Right atrium auricular region (tissue), 2 donors: ENCODE results near the gene KNG1. TPM values are rescaled to one million over a fixed set of nuclear protein-coding genes. Genes with fewer than 3 reads are reported as not detected.
A peak's percentile ranks its signal among the peaks of the same experiment; 100 is the strongest.
"Not testable (repeated sequence)": the region's sequence is repeated elsewhere in the genome, so short reads cannot be mapped to it uniquely, and the experiment has no call there.

ENCODE experiments used
- DNase-seq: peaks from one replicate; pipeline ENCODE4 v3.0.0-alpha.2; 2019; ENCODE audit warnings: low spot score
- H3K27ac ChIP-seq, 2 donors: fragments of 200-600 bp; sonication (generic); 1 replicate in 1 of 2; 2 replicates in 1 of 2; pipeline ENCODE4 v1.5.1; 2016 to 2019
- H3K27me3 ChIP-seq, 2 donors: fragments of 200-600 bp; sonication (generic); one replicate each; pipeline versions ENCODE4 v1.5.1 to v1.6.0; 2017 to 2019
- H3K36me3 ChIP-seq: fragments of 200-600 bp; sonication (generic); one replicate; pipeline ENCODE4 v1.5.1; 2016
- H3K4me1 ChIP-seq, 2 donors: fragments of 200-600 bp; sonication (generic); one replicate each; pipeline versions ENCODE4 v1.5.1 to v1.6.0; 2017 to 2019
- H3K4me3 ChIP-seq, 2 donors: fragments of 200-600 bp; sonication (generic); 1 replicate in 1 of 2; 2 replicates in 1 of 2; pipeline ENCODE4 v1.5.1; 2017 to 2019; ENCODE audit warnings: mild to moderate bottlenecking in 1 of 2, moderate library complexity in 1 of 2
- H3K9me3 ChIP-seq, 2 donors: fragments of 200-600 bp; sonication (generic); one replicate each; pipeline ENCODE4 v1.5.1; 2019
- CTCF ChIP-seq, 2 donors: fragments of 200-600 bp; sonication (generic); IDR thresholded peaks; one replicate each; pipeline ENCODE4 v1.5.1; 2019; ENCODE audit warnings: antibody characterized with exemption in 2 of 2
- total RNA-seq, 2 donors: library from RNA; depleted of rRNA; stranded (reverse); fragments of >200 nt; gene quantifications; one replicate each; pipeline ENCODE4 v1.1.0, GENCODE V29; 2016

The KNG1 gene
- total RNA-seq, 2 donors from 2014 or later, result 0.59 TPM; not detected in 1

- Histone ChIP-seq H3K9me3 (no peaks in the 10 kb centered on the region), H3K27me3 (no peaks in the 10 kb centered on the region), H3K36me3 (no peaks in the 10 kb centered on the region), H3K4me3 (no peak overlapping the region), H3K27ac (no peak overlapping the region), H3K4me1 (peaks cover 0 to 4% of the 10 kb centered on the region in 2 donors)
- TF ChIP-seq CTCF (IDR thresholded peaks at IDR 0.05), result no peak
- DNase-seq, result no peak
Measured at GRCh38 chr3:186705882-186706780, 11.0 kb upstream of the KNG1 start.

GRCh38 chr3:186708983-186709679 lies 8.0 kb upstream of the KNG1 start:
- peak overlapping the region in 1 of 2 donors; percentile 23 for H3K27ac ChIP-seq
- no peaks in the 10 kb centered on the region for H3K27me3 ChIP-seq
- H3K36me3 ChIP-seq, result no peaks in the 10 kb centered on the region
- H3K4me3 ChIP-seq, result no peak overlapping the region
- peaks cover 0 to 3% of the 10 kb centered on the region in 2 donors for H3K4me1 ChIP-seq
- no peak for DNase-seq
- no peaks in the 10 kb centered on the region for H3K9me3 ChIP-seq
- no peak for TF ChIP-seq CTCF (IDR thresholded peaks at IDR 0.05)

- not testable (repeated sequence) for H3K4me1 ChIP-seq, DNase-seq, H3K9me3 ChIP-seq
Measured at GRCh38 chr3:186710694-186711093, 6.5 kb upstream of the KNG1 start.

GRCh38 chr3:186713499-186713898 lies 3.7 kb upstream of the KNG1 start:
- Histone ChIP-seq H3K4me1 (peaks cover 0 to 7% of the 10 kb centered on the region in 2 donors), H3K27me3 (no peaks in the 10 kb centered on the region), H3K27ac (no peak overlapping the region), H3K4me3 (no peak overlapping the region), H3K36me3 (no peaks in the 10 kb centered on the region), H3K9me3 (no peaks in the 10 kb centered on the region)
- no peak for TF ChIP-seq CTCF (IDR thresholded peaks at IDR 0.05)
- no peak for DNase-seq

More at GRCh38 chr3:186710694-186711093, 6.5 kb upstream of the KNG1 start:
- not testable (repeated sequence) for H3K36me3 ChIP-seq, H3K27ac ChIP-seq, H3K27me3 ChIP-seq, H3K4me3 ChIP-seq

- Histone ChIP-seq H3K27ac (no peak overlapping the region), H3K4me3 (no peak overlapping the region), H3K4me1 (peaks cover 0 to 4% of the 10 kb centered on the region in 2 donors), H3K36me3 (no peaks in the 10 kb centered on the region), H3K27me3 (no peaks in the 10 kb centered on the region), H3K9me3 (no peaks in the 10 kb centered on the region)
- DNase-seq, result no peak
- no peak for TF ChIP-seq CTCF (IDR thresholded peaks at IDR 0.05)
Measured at GRCh38 chr3:186719945-186720739, 3.0 kb downstream of the KNG1 start.
